Neuron (in vitro differentiated cells): ENCODE data around the gene ASCL2.

Experiments used
- H2AFZ ChIP-seq: one replicate; pipeline ENCODE4 v1.6.1; 2013; ENCODE audit warnings: low read depth, mild to moderate bottlenecking, inconsistent platforms, low read length, moderate library complexity
- H3K27me3 ChIP-seq: one replicate; pipeline ENCODE4 v1.6.1; 2013; ENCODE audit warnings: low read length; ENCODE audit not compliant: insufficient read depth
- H3K36me3 ChIP-seq: one replicate; pipeline ENCODE4 v1.6.1; 2013; ENCODE audit warnings: low read length; ENCODE audit not compliant: insufficient read depth
- H3K4me1 ChIP-seq: one replicate; pipeline ENCODE4 v1.6.1; 2013; ENCODE audit warnings: low read length; ENCODE audit not compliant: insufficient read depth
- H3K4me3 ChIP-seq: 2 replicates; pipeline ENCODE4 v1.5.1; 2013; ENCODE audit warnings: mild to moderate bottlenecking, low read length, moderate library complexity
- H3K9me3 ChIP-seq: one replicate; pipeline ENCODE4 v1.6.1; 2013; ENCODE audit warnings: low read length

The ASCL2 gene

DNA sequence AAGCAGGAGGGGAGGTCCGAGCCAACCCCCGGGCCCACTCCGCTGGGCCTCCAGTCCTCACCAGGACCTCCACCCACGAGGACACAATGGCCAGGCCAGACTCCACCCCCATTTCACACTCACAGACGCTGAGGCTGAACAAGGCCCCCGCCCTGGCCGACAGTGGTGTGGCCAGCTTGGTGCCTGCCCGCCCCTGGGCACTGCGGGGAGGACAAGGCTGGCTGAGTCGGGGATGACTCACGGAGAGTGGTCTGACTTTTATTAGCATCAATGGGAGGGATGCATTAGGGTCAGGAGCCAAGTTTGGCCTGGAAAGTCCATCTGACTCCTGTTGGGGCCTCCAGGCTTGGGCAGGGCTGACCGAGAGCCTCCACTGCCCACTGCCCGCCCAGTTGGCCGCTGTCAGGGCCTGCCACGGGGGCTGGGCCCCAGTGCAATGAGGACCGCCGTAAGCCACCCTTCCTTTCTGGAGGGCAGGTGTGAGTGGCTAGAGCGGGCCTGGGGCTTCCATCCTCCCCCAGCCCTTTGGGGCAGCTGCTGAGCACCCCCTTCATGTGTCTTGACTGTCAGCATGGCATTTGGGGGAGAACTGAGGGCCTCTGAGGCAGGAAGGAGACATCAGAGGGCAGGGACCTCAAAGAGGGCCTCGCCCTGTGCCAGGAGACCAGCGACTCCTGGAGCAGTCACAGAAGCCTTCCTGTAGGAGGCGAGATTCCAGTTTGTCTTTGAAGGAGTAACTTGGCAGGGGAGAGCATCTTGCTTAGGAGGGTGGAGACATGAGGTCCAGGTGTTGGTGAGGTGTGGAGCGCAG lies 42.0 kb upstream of the ASCL2 start:
- Histone ChIP-seq H3K4me1 (no peaks in the 10 kb centered on the region), H3K4me3 (no peak overlapping the region), H2AFZ (no peak overlapping the region), H3K9me3 (no peaks in the 10 kb centered on the region), H3K27me3 (no peaks in the 10 kb centered on the region), H3K36me3 (no peaks in the 10 kb centered on the region)

DNA sequence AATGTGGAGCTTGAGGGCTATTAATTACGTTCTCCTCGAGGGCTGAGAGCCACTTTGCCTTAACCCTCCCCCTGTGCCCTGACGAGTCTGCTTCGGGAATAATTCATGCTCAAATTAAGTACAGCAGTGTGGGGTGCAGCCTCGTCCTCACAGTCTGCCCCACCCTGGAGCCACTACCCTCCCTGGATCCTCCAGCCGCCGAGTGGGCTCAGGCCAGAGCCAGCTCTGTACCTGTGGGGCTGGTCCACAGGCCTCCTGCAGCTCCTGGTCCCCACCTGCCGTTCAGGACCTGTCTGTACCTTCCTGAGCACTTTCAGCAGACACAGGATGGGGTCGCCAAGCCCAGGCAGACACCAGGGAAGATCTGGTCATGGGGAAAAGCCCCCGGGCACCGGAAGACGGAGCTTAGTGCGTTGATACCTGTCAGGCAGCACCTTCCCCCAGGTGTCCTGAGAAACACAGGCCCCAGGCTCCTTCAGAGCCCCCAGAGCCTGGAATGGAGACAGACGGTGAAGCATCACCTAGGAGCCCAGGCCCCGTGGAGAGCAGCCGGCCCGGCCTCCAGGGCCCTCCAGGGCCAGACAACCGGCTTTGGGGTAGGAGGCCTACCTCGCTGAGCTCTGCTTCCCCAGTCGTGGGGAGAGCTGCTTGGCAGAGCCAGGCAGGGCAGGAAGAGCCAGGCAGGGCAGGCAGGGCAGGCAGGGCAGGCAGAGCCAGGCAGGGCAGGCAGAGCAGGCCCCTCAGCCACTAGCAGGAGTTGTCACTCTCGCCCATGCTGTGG lies 41.2 kb upstream of the ASCL2 start:
- H2AFZ ChIP-seq = no peak overlapping the region
- H3K4me3 ChIP-seq = no peak overlapping the region
- no peaks in the 10 kb centered on the region for H3K4me1 ChIP-seq
- H3K36me3 ChIP-seq = no peaks in the 10 kb centered on the region
- no peaks in the 10 kb centered on the region for H3K27me3 ChIP-seq
- no peaks in the 10 kb centered on the region for H3K9me3 ChIP-seq

DNA sequence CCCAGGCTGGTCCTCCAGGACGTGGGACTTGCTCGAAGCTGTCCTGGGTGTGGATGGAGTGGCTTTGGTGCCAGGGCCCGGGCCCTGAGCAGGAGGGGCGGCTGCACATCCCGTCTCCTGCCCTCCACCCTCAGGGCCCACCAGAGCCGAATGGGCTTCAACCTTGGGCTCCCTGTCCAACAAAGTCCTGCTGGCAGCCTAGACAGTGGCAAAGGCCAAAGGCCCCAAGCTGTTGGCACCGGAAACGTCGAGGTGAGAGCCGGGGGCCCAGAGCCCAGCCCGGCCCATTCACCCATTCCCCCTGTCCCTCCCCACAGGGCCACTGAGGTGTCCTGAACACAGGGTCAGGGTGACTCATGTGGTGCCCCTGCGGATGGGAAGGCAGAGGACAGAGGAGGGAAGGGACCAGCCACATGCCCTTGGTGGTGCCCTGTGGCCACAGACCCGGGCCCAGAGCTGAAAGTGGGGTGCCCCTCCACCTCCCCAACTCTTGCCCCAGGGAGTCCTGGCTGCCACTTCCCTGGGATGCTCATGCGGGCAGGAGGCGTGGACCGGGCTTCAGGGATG lies 40.5 kb upstream of the ASCL2 start:
- Histone ChIP-seq H3K9me3 (no peaks in the 10 kb centered on the region), H3K36me3 (no peaks in the 10 kb centered on the region), H2AFZ (no peak overlapping the region), H3K4me3 (no peak overlapping the region), H3K4me1 (no peaks in the 10 kb centered on the region), H3K27me3 (no peaks in the 10 kb centered on the region)

DNA sequence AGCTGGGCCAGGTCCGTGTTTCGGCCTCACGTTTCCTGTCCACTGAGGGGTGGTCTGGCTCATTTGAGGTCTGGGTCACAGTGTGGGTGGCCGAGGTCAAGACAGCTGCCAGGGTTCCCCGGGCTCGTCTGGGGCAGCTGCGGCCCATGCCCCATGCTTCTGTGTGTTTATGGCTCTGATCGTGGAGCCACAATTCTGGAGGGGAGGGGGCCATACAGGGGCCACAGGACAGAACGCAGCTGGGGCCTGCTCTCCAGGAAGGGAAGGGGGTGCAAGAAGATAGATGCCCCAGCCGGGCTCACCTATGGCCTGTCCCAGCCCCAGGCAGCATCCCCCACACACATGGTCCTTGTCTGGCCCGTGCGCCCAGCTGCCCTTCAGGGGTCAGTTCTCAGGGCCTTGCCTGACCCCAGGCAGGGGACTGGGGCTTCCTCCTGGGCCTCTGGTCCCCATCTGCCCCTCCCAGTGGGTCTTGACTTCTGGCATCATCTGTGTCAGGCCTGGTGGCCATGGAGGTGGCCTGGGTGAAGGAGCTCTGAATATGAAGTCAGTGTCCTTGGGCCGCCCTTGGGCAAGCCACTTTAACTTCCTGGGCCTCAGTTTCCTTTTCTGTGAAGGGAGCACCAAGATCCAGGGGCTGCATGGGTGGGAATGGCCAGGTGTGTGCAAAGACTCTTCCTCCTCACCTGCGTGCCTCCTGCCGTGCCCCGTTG lies 39.8 kb upstream of the ASCL2 start:
- H3K4me3 ChIP-seq = no peak overlapping the region

DNA sequence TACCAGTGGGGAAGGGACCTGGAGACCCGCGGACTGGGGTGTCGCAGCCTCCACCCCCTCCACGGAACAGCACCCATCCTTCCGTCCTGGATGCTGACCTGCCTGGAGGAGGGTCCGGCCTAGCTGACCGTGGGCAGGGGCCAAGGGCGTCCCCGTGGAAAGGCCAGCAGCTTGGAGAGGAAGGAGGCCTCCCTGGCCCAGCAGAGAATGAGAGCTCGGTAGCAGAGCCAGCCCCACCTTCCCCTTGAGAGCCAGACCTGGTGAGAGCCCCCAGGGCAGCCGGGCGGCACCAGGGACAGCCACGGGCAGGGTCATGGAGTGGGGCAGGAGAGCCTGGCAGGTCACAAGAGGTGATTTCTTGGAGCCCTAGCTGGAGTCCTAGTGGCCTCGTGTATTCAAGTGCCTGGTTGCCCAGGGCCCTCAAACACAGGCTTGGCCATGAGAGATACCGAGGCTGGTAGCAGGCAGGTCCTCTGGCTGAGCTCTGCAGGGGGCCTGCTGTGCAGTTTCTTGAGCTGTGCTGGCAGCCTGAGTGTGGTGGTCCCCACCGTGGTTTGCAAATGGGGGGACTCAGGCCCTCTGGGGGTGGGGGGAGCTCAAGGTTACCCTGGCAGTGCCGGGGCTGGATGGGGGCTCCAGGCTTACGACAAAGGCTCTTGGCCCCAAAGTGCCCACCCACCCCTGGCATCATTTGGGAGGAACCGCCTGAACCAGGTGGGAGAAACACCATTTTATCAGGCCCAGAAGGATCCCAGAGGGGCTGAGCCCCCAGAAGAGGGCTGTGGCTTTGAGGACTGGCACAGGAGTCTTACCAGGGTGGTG lies 39.1 kb upstream of the ASCL2 start:
- no peaks in the 10 kb centered on the region for H3K4me1 ChIP-seq
- no peak overlapping the region for H2AFZ ChIP-seq
- no peaks in the 10 kb centered on the region for H3K27me3 ChIP-seq
- H3K36me3 ChIP-seq = no peaks in the 10 kb centered on the region
- no peak overlapping the region for H3K4me3 ChIP-seq
- H3K9me3 ChIP-seq = no peaks in the 10 kb centered on the region

More for the DNA sequence above, 39.8 kb upstream of the ASCL2 start:
- Histone ChIP-seq H3K36me3 (no peaks in the 10 kb centered on the region), H2AFZ (no peak overlapping the region), H3K9me3 (no peaks in the 10 kb centered on the region), H3K27me3 (no peaks in the 10 kb centered on the region), H3K4me1 (no peaks in the 10 kb centered on the region)

DNA sequence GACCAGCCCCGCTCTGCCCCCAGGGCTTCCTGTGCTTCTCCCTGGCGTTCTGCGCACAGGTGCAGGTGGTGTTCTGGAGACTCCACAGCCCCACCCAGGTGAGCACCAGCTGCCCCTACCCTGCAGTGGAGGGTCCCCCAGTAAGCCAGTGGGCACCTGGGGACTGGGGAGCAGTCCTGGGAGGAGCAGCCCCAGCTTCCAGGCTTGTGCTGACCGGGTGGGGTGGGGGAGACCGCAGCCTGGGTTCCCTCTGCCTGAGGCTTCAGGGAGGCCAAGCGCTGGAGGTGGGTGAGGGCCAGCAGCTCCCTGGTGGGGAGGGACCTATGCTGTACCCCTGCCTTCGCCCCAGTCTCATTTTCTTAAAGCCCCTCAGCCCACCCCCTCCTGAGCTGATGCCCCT lies 38.3 kb upstream of the ASCL2 start:
- Histone ChIP-seq H3K27me3 (no peaks in the 10 kb centered on the region), H3K36me3 (no peaks in the 10 kb centered on the region), H3K4me1 (no peaks in the 10 kb centered on the region), H3K4me3 (no peak overlapping the region), H2AFZ (no peak overlapping the region), H3K9me3 (no peaks in the 10 kb centered on the region)

DNA sequence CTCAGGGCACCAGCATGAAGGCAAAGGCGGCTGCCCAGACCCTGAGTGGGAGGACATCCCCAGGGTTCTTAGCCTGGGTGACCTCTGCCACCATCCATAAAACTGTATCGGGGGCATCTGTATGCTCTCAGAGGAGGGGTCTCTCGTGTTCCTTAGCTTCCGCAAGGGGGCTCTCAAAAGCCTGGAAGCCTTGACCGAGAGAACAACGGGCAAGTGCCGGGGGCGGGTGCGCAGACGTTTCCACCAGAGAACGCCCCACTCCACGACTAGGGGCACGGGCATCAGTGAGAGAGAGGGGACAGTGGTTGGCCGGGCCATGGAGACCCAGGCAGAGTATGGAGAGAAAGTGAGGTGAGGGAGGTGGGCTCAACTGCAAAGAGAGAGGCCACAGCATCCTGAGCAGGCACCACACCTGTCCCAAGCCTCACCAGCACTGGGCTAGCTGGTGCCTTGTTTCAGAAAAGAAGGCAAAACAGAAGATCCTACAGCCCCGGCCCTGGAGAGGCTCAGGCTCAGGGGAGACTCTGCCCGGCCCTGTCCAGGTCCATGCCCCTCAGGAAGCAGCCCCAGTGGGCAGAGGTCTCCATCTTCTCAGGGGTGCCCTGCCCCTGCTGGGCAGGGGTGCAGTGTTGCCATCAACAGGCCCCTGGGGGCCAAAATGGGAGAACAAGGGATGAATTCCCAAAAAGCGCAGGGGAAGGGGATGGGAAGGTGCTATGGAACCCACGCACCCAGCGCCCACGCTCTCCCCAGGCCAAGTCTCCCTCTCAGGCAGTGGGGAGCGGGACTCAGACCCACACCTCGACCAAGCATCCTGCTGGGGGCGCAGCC lies 37.3 kb upstream of the ASCL2 start:
- H3K36me3 ChIP-seq = no peaks in the 10 kb centered on the region
- no peaks in the 10 kb centered on the region for H3K27me3 ChIP-seq
- H2AFZ ChIP-seq = no peak overlapping the region
- H3K4me1 ChIP-seq = no peaks in the 10 kb centered on the region
- H3K4me3 ChIP-seq = no peak overlapping the region
- no peaks in the 10 kb centered on the region for H3K9me3 ChIP-seq

DNA sequence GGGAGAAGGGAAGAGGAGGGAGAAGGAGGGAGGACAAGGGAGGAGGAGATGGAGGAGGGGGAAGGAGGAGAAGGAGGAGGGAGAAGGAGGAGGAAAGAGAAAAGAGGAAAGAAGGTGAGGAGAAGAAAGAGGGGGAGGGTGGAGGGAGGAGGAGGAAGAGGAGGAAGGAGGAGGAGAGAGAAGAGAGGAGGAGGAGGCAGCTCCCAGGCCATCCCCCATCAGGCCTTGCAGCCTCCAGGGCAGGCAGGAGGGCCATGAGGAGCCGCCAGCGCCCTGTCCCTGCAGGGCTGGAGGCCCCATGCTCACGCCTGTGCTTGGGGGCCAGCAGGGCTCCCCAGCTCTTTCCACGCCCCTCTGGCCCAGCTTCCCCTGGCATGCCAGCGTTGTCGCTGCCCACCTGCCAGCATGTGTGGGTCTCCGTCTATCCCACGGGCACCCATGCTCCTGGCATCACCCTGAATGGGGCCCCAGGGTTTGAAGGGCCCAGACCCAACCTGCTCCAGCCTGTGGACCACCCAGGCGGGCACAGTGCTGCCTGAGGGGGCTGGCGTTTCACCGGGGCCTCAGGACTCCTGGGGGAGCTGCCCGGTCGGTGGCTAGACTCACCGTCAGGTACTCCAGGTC lies 36.6 kb upstream of the ASCL2 start:
- Histone ChIP-seq H2AFZ (no peak overlapping the region), H3K4me3 (no peak overlapping the region), H3K4me1 (no peaks in the 10 kb centered on the region), H3K36me3 (no peaks in the 10 kb centered on the region), H3K9me3 (no peaks in the 10 kb centered on the region), H3K27me3 (no peaks in the 10 kb centered on the region)

DNA sequence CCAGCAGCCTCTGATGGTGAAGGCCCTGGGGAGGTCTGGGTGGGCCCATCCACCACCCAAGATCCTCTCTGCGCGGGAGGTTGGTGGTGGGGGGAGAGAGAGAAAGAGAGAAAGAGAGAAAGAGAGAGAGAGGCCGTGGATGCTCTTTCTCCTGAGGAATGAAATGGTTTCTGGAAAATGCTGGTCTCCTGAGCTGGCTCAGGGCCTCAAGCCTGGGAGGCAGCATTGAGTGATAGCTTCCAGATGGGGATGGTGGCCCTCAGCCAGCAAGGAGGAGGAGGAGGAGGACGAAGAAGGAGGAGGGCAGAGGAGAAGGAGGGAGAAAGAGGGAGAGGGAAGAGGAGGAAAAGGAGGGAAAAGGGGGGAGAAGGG lies 36.0 kb upstream of the ASCL2 start:
- Histone ChIP-seq H3K36me3 (no peaks in the 10 kb centered on the region), H3K27me3 (no peaks in the 10 kb centered on the region), H2AFZ (no peak overlapping the region), H3K9me3 (no peaks in the 10 kb centered on the region), H3K4me1 (no peaks in the 10 kb centered on the region), H3K4me3 (no peak overlapping the region)

DNA sequence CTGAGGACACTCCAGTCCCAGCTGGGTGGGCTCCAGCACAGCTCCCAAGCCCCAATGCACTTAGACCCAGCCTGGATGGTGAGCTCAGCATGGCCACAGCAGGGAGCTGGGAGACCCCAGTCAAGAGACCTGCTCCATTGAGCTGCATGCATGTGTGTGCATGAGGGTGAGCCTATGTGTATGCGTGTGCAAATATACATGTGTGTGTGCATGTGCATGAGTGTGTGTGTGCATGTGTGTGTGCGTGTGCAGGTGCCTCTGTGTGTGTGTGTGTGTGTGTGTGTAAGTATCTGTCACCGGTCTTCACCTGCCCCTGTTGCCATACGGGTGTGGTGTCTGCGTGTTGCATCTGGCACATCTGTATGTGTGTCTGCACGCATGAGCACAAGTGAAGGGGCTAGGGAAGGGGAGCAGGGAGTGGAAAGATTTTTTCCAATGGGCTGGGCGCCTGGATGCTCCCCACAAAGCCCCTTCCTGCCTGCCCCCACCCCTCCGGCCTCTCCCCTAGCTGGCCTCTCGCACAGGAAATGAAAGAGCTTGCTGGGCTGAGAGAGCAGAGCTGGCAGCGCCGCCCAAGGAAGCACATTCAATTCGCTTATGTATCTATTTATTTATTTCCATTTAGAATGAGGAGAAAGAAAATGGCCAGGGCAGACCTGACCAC lies 35.5 kb upstream of the ASCL2 start:
- H3K4me3 ChIP-seq = no peak overlapping the region

DNA sequence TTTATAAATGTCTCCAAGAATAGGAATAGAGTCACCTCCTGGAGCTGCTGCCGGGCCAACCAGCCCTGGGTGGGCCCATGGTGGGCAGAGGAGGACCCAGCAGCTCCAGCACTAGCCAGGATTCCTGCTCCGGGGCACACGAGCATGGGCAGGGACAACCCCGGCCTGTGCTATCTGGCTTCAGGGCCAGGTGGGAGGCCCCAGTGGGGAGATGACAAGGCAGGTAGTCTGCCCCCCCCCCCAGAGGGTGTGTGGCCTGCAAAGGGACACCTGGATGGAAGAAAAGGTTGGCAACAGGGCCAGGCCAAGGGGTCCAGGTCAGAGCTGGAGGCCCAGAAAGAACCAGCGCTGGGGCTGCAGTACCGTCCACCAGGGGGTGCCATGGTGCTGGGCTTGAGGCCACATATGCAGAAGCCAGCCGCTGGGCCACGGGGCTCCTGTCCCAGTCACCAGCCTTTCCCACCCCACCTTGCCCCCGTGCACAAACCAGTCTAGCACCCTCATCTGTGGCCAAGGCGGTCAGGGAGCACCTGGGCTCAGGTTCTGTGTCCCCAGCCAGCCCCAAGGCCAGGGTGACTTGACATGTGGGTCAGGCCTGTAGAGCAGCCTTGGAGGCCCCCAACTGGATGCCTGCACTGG lies 34.9 kb upstream of the ASCL2 start:
- no peaks in the 10 kb centered on the region for H3K36me3 ChIP-seq
- H3K9me3 ChIP-seq = no peaks in the 10 kb centered on the region
- no peaks in the 10 kb centered on the region for H3K27me3 ChIP-seq
- H2AFZ ChIP-seq = no peak overlapping the region
- H3K4me3 ChIP-seq = no peak overlapping the region
- no peaks in the 10 kb centered on the region for H3K4me1 ChIP-seq

More for the DNA sequence above, 35.5 kb upstream of the ASCL2 start:
- no peaks in the 10 kb centered on the region for H3K4me1 ChIP-seq
- no peak overlapping the region for H2AFZ ChIP-seq
- H3K9me3 ChIP-seq = no peaks in the 10 kb centered on the region
- H3K36me3 ChIP-seq = no peaks in the 10 kb centered on the region
- no peaks in the 10 kb centered on the region for H3K27me3 ChIP-seq
